MG63 (cell line): ENCODE data around the gene ERI3. TPM values are rescaled to one million over a fixed set of nuclear protein-coding genes. Genes with fewer than 3 reads are reported as not detected.

Experiments used
- DNase-seq: peaks from one replicate; pipeline ENCODE4 v3.0.0-alpha.2; 2020
- H3K27me3 ChIP-seq: fragments of 250-450 bp; sonication (Bioruptor Pico); 2 replicates; pipeline ENCODE4 v1.5.1; 2020; ENCODE audit warnings: mild to moderate bottlenecking, moderate library complexity
- H3K36me3 ChIP-seq: fragments of 250-450 bp; sonication (Bioruptor Pico); 2 replicates; pipeline ENCODE4 v1.5.1; 2020; ENCODE audit warnings: mild to moderate bottlenecking, moderate library complexity
- H3K4me3 ChIP-seq: fragments of 250-450 bp; sonication (Bioruptor Pico); 2 replicates; pipeline ENCODE4 v1.5.1; 2020; ENCODE audit warnings: mild to moderate bottlenecking, moderate library complexity
- H3K9me3 ChIP-seq: fragments of 250-450 bp; sonication (Bioruptor Pico); 2 replicates; pipeline ENCODE4 v1.5.1; 2020; ENCODE audit warnings: mild to moderate bottlenecking, moderate library complexity
- total RNA-seq: library from RNA; depleted of rRNA; stranded (reverse); fragments of >200 nt; shearing (Covaris generic); gene quantifications from 2 replicates; pipeline ENCODE4 v1.2.3, GENCODE V29; 2014; ENCODE audit warnings: low replicate concordance

The ERI3 gene
- total RNA-seq, 1 experiment from 2014 or later = 147 TPM

DNA sequence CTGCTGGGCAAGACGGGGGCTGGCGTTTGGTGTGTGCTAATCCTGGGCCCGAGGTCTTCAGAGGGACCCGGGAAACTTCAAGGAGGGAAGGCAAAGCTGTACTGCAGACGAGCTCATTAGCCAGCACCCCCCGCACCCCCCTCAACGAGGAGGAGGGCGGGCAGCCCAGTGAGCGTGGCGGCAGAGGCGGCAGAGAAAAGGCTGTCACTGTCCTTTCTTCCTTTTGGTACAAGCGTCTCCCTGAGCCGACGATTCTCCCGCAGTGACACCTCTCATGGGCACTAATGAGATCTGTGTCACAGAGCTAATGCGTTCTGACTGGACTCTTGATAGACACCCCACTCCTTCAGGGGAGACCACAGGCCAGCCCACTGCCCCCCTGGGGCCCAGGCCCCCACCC is 112.3 kb downstream of the ERI3 start:
- no peak for DNase-seq
- Histone ChIP-seq H3K4me3 (no peak overlapping the region), H3K9me3 (no peaks in the 10 kb centered on the region), H3K27me3 (no peaks in the 10 kb centered on the region), H3K36me3 (peaks cover 6% of the 10 kb centered on the region; the same call in 1 of the 2 replicates)

- Histone ChIP-seq H3K36me3 (peaks cover 4% of the 10 kb centered on the region; the same call in 1 of the 2 replicates), H3K27me3 (no peaks in the 10 kb centered on the region), H3K4me3 (no peak overlapping the region), H3K9me3 (no peaks in the 10 kb centered on the region)
- DNase-seq = no peak
Measured at GRCh38 chr1:44240802-44241671, 114.0 kb downstream of the ERI3 start.

DNA sequence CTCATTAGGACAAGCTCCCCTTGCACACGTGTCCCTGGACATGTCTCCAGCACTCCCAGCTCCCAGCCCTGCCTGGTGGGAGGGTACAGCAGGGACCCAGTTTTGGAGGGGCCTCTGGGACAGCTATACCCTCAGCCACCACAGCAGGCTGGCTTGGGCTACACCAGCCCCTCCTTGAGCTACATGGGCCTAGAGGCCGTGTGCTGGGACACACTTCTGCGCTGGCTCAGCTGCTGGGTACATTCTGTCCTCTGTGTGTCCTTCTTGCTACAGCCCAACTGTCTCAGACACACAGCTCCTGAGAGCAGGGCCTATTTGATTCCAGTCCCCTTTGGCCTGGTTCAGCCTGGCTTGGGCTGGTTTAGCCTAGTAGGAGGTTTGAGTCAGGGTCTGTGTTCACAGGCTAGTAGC is 115.1 kb downstream of the ERI3 start:
- H3K9me3 ChIP-seq = no peaks in the 10 kb centered on the region
- no peak for DNase-seq
- H3K36me3 ChIP-seq = peaks cover 4% of the 10 kb centered on the region; the same call in 1 of the 2 replicates
- H3K27me3 ChIP-seq = no peaks in the 10 kb centered on the region
- H3K4me3 ChIP-seq = no peak overlapping the region

DNA sequence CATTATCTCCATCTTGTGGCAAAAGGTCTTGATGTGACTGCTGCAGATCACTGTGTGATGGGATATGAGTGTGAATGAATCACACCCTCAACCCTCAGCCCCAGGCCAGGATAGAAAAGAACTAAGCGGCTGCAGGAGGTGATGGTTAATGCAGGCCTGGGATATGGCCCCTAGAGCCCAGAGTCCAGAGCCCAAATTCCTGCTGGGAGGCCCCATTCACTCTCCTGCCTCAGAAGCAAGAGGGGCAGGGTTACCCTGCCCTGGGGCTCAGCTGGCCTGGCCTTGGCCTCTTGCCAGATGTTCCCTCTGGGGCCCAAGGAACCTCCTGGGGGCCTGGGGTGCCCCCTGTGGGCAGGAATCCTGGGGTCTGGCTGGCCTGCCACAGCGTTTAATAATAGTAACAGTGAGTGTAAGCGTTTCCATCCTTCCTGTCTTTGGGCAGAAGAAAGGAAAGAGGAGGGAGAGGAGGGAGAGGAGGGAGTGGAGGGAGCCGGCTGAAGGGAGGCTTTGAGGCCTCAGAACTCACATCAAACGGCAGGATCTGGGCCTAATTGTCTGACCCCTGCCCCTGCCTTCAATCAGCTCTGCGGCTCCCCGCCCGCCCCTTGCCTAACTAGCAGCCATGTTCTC is 115.6 kb downstream of the ERI3 start:
- peaks cover 4% of the 10 kb centered on the region; the same call in 1 of the 2 replicates for H3K36me3 ChIP-seq
- no peak for DNase-seq
- H3K4me3 ChIP-seq = no peak overlapping the region
- no peaks in the 10 kb centered on the region for H3K27me3 ChIP-seq
- no peaks in the 10 kb centered on the region for H3K9me3 ChIP-seq

DNA sequence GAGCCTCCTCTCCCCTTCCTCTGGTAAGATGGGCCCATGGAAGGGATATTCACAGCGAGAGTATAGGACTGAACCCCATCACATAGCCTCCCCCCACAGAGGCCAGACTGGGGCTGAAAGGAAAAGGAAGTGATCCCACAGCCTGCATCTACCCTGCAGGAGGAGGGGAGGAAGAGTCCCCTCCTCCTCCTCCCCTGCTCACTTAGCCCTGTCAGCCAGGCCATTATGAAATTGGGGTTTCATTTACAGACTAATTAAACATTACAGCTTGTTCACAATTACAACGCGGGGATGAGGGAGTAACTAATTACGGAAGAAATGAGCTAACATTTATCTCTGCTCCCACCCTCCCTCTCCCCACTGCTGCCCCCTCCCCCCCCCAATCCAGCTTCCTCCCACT is 116.4 kb downstream of the ERI3 start:
- Histone ChIP-seq H3K9me3 (no peaks in the 10 kb centered on the region), H3K4me3 (no peak overlapping the region), H3K27me3 (no peaks in the 10 kb centered on the region), H3K36me3 (peaks cover 4% of the 10 kb centered on the region; the same call in 1 of the 2 replicates)
- DNase-seq = no peak

GRCh38 chr1:44237721-44238457 is 117.2 kb downstream of the ERI3 start:
- H3K9me3 ChIP-seq = no peaks in the 10 kb centered on the region
- no peak for DNase-seq
- peaks cover 4% of the 10 kb centered on the region; the same call in 1 of the 2 replicates for H3K36me3 ChIP-seq
- H3K4me3 ChIP-seq = no peak overlapping the region
- H3K27me3 ChIP-seq = no peaks in the 10 kb centered on the region

DNA sequence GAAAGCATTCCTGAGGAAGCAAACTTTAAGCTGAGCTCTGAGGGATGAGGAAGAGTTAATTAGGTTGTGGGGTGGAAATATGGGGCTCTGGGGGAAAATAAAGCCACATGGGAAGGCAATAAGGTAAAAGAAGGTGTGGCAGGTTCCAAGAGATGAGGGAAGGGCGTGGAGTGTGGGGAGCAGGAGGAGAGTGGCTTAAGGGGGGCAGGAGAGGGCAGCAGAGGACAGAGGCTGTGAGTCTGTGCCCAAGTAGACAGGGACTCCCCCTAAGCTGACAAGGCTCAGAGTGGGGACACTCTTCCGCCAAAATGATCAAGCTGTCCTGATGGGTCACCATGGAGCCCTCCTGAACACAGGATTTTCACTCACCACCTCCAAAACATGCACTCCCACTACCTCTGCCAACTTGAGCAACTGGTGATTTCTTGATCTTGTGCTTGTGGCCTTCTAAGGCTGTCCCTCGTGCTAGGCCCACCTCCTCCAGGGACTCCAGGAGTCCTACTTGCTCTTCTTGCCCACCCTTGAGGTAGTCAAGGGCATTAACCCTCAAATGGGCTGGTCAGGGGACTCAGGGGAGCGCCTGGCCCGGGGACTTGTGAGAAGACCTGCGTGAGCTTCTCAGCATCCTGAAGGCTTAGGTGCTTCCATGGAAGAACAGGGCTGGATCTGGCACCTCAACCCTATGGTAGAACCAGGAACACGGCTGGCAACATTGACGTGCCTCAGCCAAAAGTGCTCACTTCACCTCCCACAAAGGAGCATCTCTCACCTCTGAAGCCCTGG is 118.4 kb downstream of the ERI3 start:
- no peak for DNase-seq
- no peaks in the 10 kb centered on the region for H3K27me3 ChIP-seq
- H3K4me3 ChIP-seq = no peak overlapping the region
- H3K9me3 ChIP-seq = no peaks in the 10 kb centered on the region
- peaks cover 10% of the 10 kb centered on the region; the same call in 1 of the 2 replicates for H3K36me3 ChIP-seq

DNA sequence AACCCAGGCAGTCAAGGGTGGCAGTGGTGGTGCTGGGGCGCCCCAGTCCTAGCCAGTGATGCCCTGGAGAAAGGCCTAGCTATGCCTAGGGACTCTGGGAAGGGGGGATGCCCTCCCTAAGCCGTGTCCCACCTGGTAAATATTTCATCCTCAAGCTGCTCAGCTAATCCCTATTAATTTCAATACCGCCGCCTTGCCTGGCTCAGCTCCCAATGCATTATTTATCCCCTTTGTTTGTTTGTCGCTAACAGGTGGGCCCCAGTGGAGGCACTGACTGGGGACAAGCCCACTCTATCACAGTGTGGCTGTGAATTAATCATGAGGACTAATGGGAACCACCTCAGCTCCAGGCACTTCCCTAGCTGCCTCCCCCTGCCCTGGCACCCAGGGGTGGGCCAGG is 119.2 kb downstream of the ERI3 start:
- H3K36me3 ChIP-seq = peaks cover 17% of the 10 kb centered on the region
- no peaks in the 10 kb centered on the region for H3K9me3 ChIP-seq
- no peak overlapping the region for H3K4me3 ChIP-seq

DNA sequence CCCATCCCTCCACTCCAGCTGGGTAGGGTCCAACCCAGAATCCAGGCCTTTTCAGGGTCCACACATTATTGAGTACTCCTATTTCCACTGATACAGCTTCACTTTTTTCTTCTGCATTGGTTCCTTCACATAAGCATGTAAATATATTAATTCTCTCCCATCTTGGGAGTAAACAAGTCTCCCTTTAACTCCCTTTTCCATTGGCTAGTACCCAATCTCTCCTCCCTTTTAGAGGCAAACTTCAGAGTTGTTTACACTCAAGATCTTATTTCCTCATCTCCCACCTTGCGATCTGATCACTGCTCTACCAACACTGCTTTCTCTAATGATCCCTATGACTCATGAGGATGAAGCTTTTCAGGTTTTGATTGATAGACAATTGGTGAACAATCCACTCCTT is 121.5 kb downstream of the ERI3 start:
- Histone ChIP-seq H3K27me3 (no peaks in the 10 kb centered on the region), H3K4me3 (no peak overlapping the region), H3K36me3 (peaks cover 15% of the 10 kb centered on the region), H3K9me3 (no peaks in the 10 kb centered on the region)
- DNase-seq = no peak

More for the DNA sequence above, 119.2 kb downstream of the ERI3 start:
- DNase-seq = no peak
- H3K27me3 ChIP-seq = no peaks in the 10 kb centered on the region

DNA sequence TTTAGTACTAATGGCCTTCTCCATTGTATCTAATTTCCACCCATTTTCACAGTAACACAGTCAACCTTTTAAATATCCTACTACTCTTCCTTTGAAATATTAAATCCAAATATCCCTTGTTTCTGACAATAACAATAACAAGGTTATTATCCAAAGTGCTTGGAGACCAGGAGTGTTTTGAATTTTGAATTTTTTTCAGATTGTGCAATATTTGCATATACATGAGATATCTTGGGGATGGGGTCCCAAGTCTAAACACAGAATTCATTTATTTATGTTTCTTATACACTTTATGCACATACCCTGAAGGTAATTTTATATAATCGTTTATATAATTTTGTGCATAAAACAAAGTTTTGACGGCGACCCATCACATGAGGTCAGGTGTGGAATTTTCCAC is 124.3 kb downstream of the ERI3 start:
- no peak for DNase-seq
- Histone ChIP-seq H3K36me3 (peaks cover 15% of the 10 kb centered on the region), H3K4me3 (no peak overlapping the region), H3K27me3 (no peaks in the 10 kb centered on the region), H3K9me3 (no peaks in the 10 kb centered on the region)

- Histone ChIP-seq H3K36me3 (peaks cover 15% of the 10 kb centered on the region), H3K9me3 (no peaks in the 10 kb centered on the region), H3K27me3 (no peaks in the 10 kb centered on the region), H3K4me3 (no peak overlapping the region)
- no peak for DNase-seq
Measured at GRCh38 chr1:44229435-44230167, 125.5 kb downstream of the ERI3 start.

DNA sequence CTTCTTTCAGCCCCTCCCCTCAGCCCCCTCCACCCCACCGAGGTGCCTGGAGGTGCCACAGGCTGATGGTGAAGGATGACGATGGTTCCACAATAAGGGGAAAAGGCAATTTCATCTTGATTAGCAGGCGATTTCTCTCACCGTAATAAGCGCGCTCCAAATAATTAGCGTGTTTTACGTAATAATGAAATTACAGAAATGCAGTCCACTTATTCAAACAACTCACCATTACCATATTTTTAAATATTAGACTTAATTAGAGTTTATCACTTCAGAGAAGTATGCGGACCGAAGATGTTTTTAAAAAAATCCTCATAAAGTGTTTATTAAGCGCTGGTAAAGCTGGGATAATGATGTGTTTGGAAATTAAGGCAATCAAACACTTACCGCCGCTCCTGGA is 126.8 kb downstream of the ERI3 start:
- H3K9me3 ChIP-seq = no peaks in the 10 kb centered on the region
- H3K27me3 ChIP-seq = no peaks in the 10 kb centered on the region
- no peak overlapping the region for H3K4me3 ChIP-seq
- DNase-seq = no peak
- peaks cover 15% of the 10 kb centered on the region for H3K36me3 ChIP-seq

GRCh38 chr1:44227211-44227610 is 127.8 kb downstream of the ERI3 start:
- Histone ChIP-seq H3K27me3 (no peaks in the 10 kb centered on the region), H3K36me3 (peaks cover 16% of the 10 kb centered on the region), H3K4me3 (no peak overlapping the region), H3K9me3 (no peaks in the 10 kb centered on the region)
- DNase-seq = no peak

DNA sequence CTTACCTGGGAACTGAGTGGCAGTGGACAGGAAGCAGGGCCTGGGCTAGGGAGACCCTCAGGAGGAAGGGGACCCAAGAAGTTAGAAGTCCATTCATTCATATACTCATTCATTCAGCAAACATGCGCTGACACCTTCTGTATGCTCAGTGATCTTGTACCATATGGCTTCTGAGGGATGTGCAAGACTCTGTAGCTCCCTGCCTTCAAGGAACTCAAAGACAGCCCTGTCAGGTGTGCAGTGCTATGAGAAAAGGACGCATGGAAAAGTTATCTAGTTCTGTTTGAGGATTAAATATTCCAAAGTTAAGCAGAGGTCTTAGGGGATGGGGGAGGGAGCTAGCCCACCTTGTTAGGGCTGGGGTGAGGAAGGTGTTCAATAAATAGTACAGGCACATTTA is 129.3 kb downstream of the ERI3 start:
- H3K9me3 ChIP-seq = no peaks in the 10 kb centered on the region
- DNase-seq = no peak
- H3K36me3 ChIP-seq = peaks cover 15% of the 10 kb centered on the region
- H3K27me3 ChIP-seq = no peaks in the 10 kb centered on the region
- H3K4me3 ChIP-seq = no peak overlapping the region

- H3K4me3 ChIP-seq = no peak overlapping the region
- DNase-seq = no peak
- peaks cover 32% of the 10 kb centered on the region for H3K36me3 ChIP-seq
- no peaks in the 10 kb centered on the region for H3K27me3 ChIP-seq
- H3K9me3 ChIP-seq = no peaks in the 10 kb centered on the region
Measured at GRCh38 chr1:44223187-44223610, 131.9 kb downstream of the ERI3 start.
